Smooth muscle cell (in vitro differentiated cells): Measurements from ENCODE around the gene DDX47. TPM values are rescaled to one million over a fixed set of nuclear protein-coding genes. Genes with fewer than 3 reads are reported as not detected.

ENCODE experiments used
- DNase-seq: peaks from one replicate; lab custom pipeline; 2025; ENCODE audit not compliant: unreplicated experiment; lab: John Stamatoyannopoulos, UW
- H2AFZ ChIP-seq: fragments of 200-600 bp; sonication (generic); 2 replicates; pipeline ENCODE4 v1.6.0; 2016; ENCODE audit warnings: antibody characterized with exemption, low read depth, mild to moderate bottlenecking
- H3F3A ChIP-seq: fragments of 200-600 bp; sonication (generic); 2 replicates; pipeline ENCODE4 v1.6.0; 2017; ENCODE audit warnings: antibody characterized with exemption, low read depth
- H3K27ac ChIP-seq: fragments of 200-600 bp; sonication (generic); 2 replicates; pipeline ENCODE4 v1.5.1; 2016; ENCODE audit warnings: low read depth, mild to moderate bottlenecking
- H3K27me3 ChIP-seq: fragments of 200-600 bp; sonication (generic); 2 replicates; pipeline ENCODE4 v1.6.1; 2016; ENCODE audit warnings: low read depth, mild to moderate bottlenecking
- H3K36me3 ChIP-seq: fragments of 200-600 bp; sonication (generic); 2 replicates; pipeline ENCODE4 v1.5.1; 2016; ENCODE audit warnings: low read depth
- H3K4me1 ChIP-seq: fragments of 200-600 bp; sonication (generic); 2 replicates; pipeline ENCODE4 v1.5.1; 2016; ENCODE audit warnings: low read depth
- H3K4me2 ChIP-seq: fragments of 200-600 bp; sonication (generic); 2 replicates; pipeline ENCODE4 v1.6.0; 2016; ENCODE audit warnings: mild to moderate bottlenecking
- H3K4me3 ChIP-seq: fragments of 200-600 bp; sonication (generic); 2 replicates; pipeline ENCODE4 v1.5.1; 2016; ENCODE audit warnings: mild to moderate bottlenecking
- H3K79me2 ChIP-seq: fragments of 200-600 bp; sonication (generic); 2 replicates; pipeline ENCODE4 v1.6.0; 2016; ENCODE audit warnings: low read depth, mild to moderate bottlenecking
- H3K9ac ChIP-seq: fragments of 200-600 bp; sonication (generic); 2 replicates; pipeline ENCODE4 v1.6.0; 2016; ENCODE audit warnings: low read depth
- H3K9me3 ChIP-seq: fragments of 200-600 bp; sonication (generic); replicated peaks from 2 replicates; pipeline ENCODE4 v1.5.1; 2016; ENCODE audit warnings: low read depth
- H4K20me1 ChIP-seq: fragments of 200-600 bp; sonication (generic); 2 replicates; pipeline ENCODE4 v1.6.0; 2016; ENCODE audit warnings: low read depth
- CTCF ChIP-seq: fragments of 200-600 bp; sonication (generic); IDR thresholded peaks from 2 replicates; pipeline ENCODE4 v1.5.1; 2017; ENCODE audit warnings: borderline replicate concordance, mild to moderate bottlenecking, antibody characterized with exemption; ENCODE audit not compliant: insufficient read depth, poor library complexity, severe bottlenecking
- WGBS: methylation state at CpG from one replicate; pipeline ENCODE4 v1.1.7; 2016; ENCODE audit warnings: low lambda C conversion rate; 5-methylcytosine and 5-hydroxymethylcytosine counted together
- microRNA counts: library from miRNA; unstranded; fragments of <30 nt; microRNA quantifications from one replicate; lab custom pipeline; 2016
- microRNA-seq: library from miRNA; unstranded; fragments of <30 nt; microRNA quantifications from one replicate; pipeline ENCODE4, GENCODE V29; 2016; ENCODE audit warnings: borderline number of aligned reads
- polyA plus RNA-seq: library from polyadenylated mRNA; unstranded; fragments of >200 nt; fragmentation: Nextera tagmentation; extraction: Ambion mirVana; gene quantifications from 2 replicates; pipeline ENCODE4 v1.2.1, GENCODE V29; 2016
- small RNA-seq: library from RNA; depleted of rRNA; stranded (forward); fragments of <200 nt; gene quantifications from one replicate; pipeline ENCODE3, GENCODE V24; 2014
- total RNA-seq: library from RNA; depleted of rRNA; stranded (reverse); fragments of >200 nt; gene quantifications from 2 replicates; pipeline ENCODE4 v1.2.3, GENCODE V29; 2014

DDX47 gene
- total and polyA plus RNA-seq, 2 experiments from 2014 or later: 61.8 to 95.6 TPM

DNA sequence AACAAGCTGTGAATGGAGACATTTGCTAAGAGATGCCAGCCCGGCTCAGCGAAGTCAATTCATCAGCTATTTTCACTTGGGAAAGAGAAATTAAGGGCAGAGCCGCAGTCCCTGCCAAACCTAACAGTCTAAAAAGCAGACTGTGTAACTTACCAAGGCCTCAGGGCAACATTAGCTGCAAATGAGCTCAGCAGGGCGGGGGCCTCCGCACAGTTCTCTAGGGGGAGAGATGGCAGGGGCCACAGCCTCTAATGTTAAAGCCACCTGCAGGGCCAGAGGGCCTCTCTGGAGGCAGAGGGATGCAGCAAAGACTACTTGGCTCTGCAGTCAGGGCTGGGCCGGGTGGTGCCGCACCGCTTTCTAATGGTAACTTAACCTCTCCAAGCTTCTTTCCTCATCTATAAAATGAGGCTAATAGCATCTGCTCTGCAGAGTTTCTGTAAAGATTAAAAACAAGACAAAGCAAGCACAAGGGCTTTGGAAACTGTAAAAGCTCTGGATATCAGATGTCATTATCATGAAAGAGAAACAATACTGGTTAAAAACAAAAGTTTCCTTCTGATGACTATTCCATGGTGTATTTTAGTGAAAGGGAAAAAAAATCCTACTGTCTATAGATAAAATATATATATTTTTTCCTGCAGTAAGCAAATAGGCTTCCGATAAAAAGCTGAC, 64.8 kb downstream of the DDX47 start:
- no peaks in the 10 kb centered on the region for H3K36me3 ChIP-seq
- no peaks in the 10 kb centered on the region for H3K9me3 ChIP-seq
- H3K9ac ChIP-seq: no peak overlapping the region
- no peak for DNase-seq
- TF ChIP-seq CTCF: no peak
- H2AFZ ChIP-seq: no peak overlapping the region
- H3F3A ChIP-seq: peaks cover 10% of the 10 kb centered on the region
- no peaks in the 10 kb centered on the region for H4K20me1 ChIP-seq
- WGBS: 77% methylated on average over 9 of the region's 9 CpGs
- H3K4me3 ChIP-seq: no peak overlapping the region
- H3K27me3 ChIP-seq: no peaks in the 10 kb centered on the region
- no peaks in the 10 kb centered on the region for H3K79me2 ChIP-seq
- no peak overlapping the region for H3K27ac ChIP-seq
- peaks cover 3% of the 10 kb centered on the region for H3K4me1 ChIP-seq
- H3K4me2 ChIP-seq: no peak overlapping the region

MicroRNA genes within 50 kb of the gene (microRNA counts, 767-probe panel; counts per million panel counts)
- 183 counts per million for microRNA hsa-miR-613 (lab: Ali Mortazavi, UCI)

Small RNA genes within 50 kb of the gene (microRNA-seq; reads per million reads assigned to microRNA genes)
- not detected for gene MIR613

Small RNA genes within 50 kb of the gene (small RNA-seq; reads per million reads assigned to genes)
- gene AC007215.1 (not detected), gene MIR613 (not detected)

Other genes with a start within 250 kb of the DDX47 start
- 6.6 and 8.2 TPM in 2 replicates for gene CREBL2, start 201.5 kb upstream of the DDX47 start, total RNA-seq
- gene CREBL2, start 201.5 kb upstream of the DDX47 start, polyA plus RNA-seq: 4.2 and 5.3 TPM in 2 replicates
- 0.31 and 1.5 TPM in 2 replicates for gene GPR19, start 117.2 kb upstream of the DDX47 start, total RNA-seq
- 0.82 and 1.2 TPM in 2 replicates for gene GPR19, start 117.2 kb upstream of the DDX47 start, polyA plus RNA-seq
- 17.4 and 17.7 TPM in 2 replicates for gene CDKN1B, start 96.0 kb upstream of the DDX47 start, total RNA-seq
- 2.4 and 3.0 TPM in 2 replicates for gene CDKN1B, start 96.0 kb upstream of the DDX47 start, polyA plus RNA-seq
- gene APOLD1, start 27.7 kb upstream of the DDX47 start, total RNA-seq: 0.99 and 2.4 TPM in 2 replicates
- gene APOLD1, start 27.7 kb upstream of the DDX47 start, polyA plus RNA-seq: 0.77 and 1.8 TPM in 2 replicates
- 39.2 and 47.5 TPM in 2 replicates for gene GPRC5A, start 78.2 kb downstream of the DDX47 start, total RNA-seq
- gene GPRC5A, start 78.2 kb downstream of the DDX47 start, polyA plus RNA-seq: 13.6 and 79.1 TPM in 2 replicates
- gene GPRC5D, start 138.8 kb downstream of the DDX47 start, total RNA-seq: not detected in 2 replicates
- gene GPRC5D, start 138.8 kb downstream of the DDX47 start, polyA plus RNA-seq: 0.82 TPM in 1 of 2 replicates, not detected in the other
- gene HEBP1, start 186.9 kb downstream of the DDX47 start, total RNA-seq: 16.1 and 19.0 TPM in 2 replicates
- 55.8 and 57.9 TPM in 2 replicates for gene HEBP1, start 186.9 kb downstream of the DDX47 start, polyA plus RNA-seq
- 3.0 and 5.2 TPM in 2 replicates for gene FAM234B, start 231.0 kb downstream of the DDX47 start, total RNA-seq
- gene FAM234B, start 231.0 kb downstream of the DDX47 start, polyA plus RNA-seq: 0.78 and 1.6 TPM in 2 replicates